ENCODE results near the gene SMC2.
A peak's percentile ranks its signal among the peaks of the same experiment; 100 is the strongest.

SMC2 gene

DNA sequence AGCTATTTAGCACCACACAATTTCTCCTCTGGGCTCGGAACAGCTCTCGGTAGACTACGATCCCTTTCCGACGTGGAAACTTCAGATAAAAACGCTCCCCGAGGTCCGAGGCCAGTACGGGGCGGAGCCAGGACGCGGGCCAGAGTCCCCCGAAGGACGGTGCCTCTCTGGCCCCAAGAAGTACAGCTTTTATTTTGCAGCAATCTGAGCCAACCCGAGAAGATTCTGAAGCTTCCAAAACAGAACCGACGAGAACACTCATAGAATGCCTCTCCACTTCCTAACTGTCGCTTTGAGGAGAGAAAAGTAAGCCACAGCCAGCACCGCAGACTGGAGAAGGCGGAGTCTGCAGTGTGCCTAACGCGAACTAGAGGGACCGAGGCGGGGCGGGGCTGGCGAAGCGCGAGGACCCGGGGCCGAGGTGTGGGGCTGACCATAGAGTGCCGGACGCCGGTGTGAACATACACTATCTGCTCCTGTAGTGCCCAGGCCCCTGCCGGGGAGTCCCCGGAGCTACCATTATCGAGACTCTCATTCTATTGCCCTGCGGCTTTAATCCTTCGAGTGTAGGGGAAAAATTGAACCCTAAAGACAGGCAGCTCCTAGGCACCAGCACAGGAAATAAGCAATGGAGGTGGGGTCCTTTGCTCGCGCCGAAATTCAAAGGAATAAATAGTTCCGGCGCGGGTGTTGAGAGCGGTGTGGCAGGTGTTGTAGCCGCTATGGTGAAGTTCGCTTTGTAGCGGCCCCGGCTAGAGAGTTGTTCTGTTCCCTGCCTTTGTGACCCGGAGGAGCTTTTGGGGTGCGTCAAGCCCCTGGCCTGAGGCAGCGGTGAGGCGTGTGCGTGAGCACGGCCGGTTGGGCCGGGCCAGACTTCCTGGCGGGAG, at the start of gene SMC2:
Gene SMC2, plus strand, starts transcription at position 663 of the 887 bp plus-strand sequence. CDS start 1,076 bp downstream, outside the sequence.
- Histone ChIP-seq H3K27me3 (ENCODE audit: insufficient read depth, low read length) (no peaks in the 10 kb centered on the region), H3K9ac (ENCODE audit: low read depth, low read length) (peak within 1 kb of the TSS; percentile 87), H3K27ac (ENCODE audit: low read length) (peak within 1 kb of the TSS; percentile 98)

DNA sequence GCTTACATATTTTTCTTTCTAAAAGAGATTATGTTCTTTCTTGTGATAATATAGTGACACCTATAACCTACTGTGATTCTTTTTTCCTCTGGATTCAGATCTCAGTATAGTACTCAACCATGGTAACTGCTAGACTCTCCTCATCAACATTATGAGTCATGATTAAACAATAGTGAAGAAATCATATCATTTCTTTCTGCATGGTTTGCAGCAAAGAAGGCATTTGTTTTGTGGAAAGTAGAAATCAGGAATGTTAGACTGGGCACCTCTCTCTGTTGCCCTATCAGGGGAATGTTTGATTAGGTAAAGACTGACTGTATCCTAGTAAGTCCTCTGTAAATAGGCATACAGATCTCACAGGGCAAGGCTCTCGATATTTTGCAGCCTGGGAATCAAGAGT, 25.6 kb upstream of the SMC2 start:
- H3K27ac ChIP-seq (ENCODE audit: low read length) = no peak overlapping the region
- H3K9me3 ChIP-seq (ENCODE audit: insufficient read depth, low read depth, low read length) = no peaks in the 10 kb centered on the region
- no peak overlapping the region for H3K4me3 ChIP-seq (ENCODE audit: low read length)
- no peaks in the 10 kb centered on the region for H3K36me3 ChIP-seq (ENCODE audit: insufficient read depth, low read depth, low read length)
- H3K4me1 ChIP-seq (ENCODE audit: insufficient read depth, low read length) = no peaks in the 10 kb centered on the region
- no peak overlapping the region for H3K9ac ChIP-seq (ENCODE audit: low read depth, low read length)
- H3K27me3 ChIP-seq (ENCODE audit: insufficient read depth, low read length) = no peaks in the 10 kb centered on the region

More for the DNA sequence above, at the start of gene SMC2:
- peaks cover 16% of the 10 kb centered on the region for H3K4me1 ChIP-seq (ENCODE audit: insufficient read depth, low read length)
- H3K36me3 ChIP-seq (ENCODE audit: insufficient read depth, low read depth, low read length) = peaks cover 8% of the 10 kb centered on the region; the same call in 1 of the 2 replicates
- peak within 1 kb of the TSS; percentile 84 for H3K4me3 ChIP-seq (ENCODE audit: low read length)
- no peaks in the 10 kb centered on the region for H3K9me3 ChIP-seq (ENCODE audit: insufficient read depth, low read depth, low read length)

DNA sequence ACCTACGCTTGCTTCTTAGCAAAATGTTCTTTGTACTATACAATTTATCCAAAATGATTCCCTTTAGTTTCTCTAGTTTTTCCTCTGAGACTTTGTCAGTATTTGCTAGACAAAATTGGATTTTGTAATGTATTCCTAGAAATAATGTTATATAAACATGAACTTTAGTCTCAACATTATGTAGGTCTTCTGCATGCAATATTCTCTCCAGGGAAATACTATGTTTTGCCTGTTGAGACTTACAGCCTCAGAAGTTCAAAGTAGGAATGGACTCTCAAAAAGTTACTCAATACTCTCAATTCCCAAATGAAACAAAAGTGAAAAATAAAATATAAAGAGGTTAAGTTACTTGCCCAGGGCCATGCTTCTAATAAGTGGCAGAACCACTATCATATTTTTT, 24.8 kb upstream of the SMC2 start:
- Histone ChIP-seq H3K9me3 (ENCODE audit: insufficient read depth, low read depth, low read length) (no peaks in the 10 kb centered on the region), H3K36me3 (ENCODE audit: insufficient read depth, low read depth, low read length) (no peaks in the 10 kb centered on the region), H3K4me3 (ENCODE audit: low read length) (no peak overlapping the region), H3K9ac (ENCODE audit: low read depth, low read length) (no peak overlapping the region), H3K27me3 (ENCODE audit: insufficient read depth, low read length) (no peaks in the 10 kb centered on the region), H3K4me1 (ENCODE audit: insufficient read depth, low read length) (no peaks in the 10 kb centered on the region), H3K27ac (ENCODE audit: low read length) (no peak overlapping the region)

DNA sequence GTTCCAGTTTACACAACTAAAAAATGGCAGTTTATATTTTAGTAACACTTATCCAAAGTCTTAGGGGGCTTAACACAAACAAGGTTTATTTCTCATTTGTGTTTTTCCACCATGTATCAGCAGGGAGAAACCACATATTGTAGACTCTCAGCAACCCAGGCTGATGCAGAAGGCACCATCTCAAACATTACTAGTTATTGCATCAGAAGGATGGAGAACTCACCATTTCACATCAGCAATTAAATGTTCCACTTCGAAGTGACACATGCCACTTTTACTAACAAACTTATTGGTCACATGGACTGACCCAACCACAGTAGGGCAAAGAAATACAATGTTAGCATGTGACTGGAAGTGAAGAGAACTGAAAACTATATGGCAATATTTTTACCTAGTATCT, 22.5 kb upstream of the SMC2 start:
- H3K9ac ChIP-seq (ENCODE audit: low read depth, low read length) = no peak overlapping the region
- no peaks in the 10 kb centered on the region for H3K9me3 ChIP-seq (ENCODE audit: insufficient read depth, low read depth, low read length)
- no peaks in the 10 kb centered on the region for H3K4me1 ChIP-seq (ENCODE audit: insufficient read depth, low read length)
- no peak overlapping the region for H3K27ac ChIP-seq (ENCODE audit: low read length)
- no peak overlapping the region for H3K4me3 ChIP-seq (ENCODE audit: low read length)
- H3K36me3 ChIP-seq (ENCODE audit: insufficient read depth, low read depth, low read length) = no peaks in the 10 kb centered on the region
- H3K27me3 ChIP-seq (ENCODE audit: insufficient read depth, low read length) = no peaks in the 10 kb centered on the region

DNA sequence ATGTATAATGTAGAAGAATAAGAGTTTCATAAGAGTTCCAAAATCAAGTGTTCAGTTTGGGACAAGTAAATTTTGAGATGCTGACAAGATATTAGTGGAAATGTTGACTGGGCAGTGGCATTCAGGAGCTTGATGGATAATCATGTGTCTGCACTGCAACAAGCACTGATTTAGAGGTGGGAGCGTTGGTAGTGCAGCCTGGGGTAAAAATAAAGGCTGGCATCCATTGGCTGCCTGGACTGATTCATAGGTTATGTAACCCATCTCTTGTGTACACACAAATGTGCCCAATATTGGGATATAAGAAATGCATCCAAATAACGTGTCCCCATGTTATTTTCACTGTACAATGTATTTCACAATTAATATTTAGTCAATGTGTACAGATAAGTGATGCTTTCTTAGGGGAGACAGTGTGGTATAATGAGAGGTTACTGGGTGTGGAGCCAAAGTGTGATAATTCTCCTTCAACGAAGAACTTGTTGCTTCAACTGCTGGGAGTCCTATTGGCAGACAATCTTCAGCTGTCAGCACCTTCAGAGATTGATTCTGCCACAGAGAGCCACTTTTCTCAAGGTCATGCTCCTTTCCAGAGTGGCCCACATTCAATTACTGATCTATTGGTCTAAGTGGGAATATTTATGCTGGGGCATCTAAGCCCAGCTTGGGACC, 20.9 kb upstream of the SMC2 start:
- Histone ChIP-seq H3K27me3 (ENCODE audit: insufficient read depth, low read length) (no peaks in the 10 kb centered on the region), H3K36me3 (ENCODE audit: insufficient read depth, low read depth, low read length) (no peaks in the 10 kb centered on the region), H3K4me1 (ENCODE audit: insufficient read depth, low read length) (no peaks in the 10 kb centered on the region), H3K9me3 (ENCODE audit: insufficient read depth, low read depth, low read length) (no peaks in the 10 kb centered on the region), H3K4me3 (ENCODE audit: low read length) (no peak overlapping the region), H3K27ac (ENCODE audit: low read length) (no peak overlapping the region), H3K9ac (ENCODE audit: low read depth, low read length) (no peak overlapping the region)

DNA sequence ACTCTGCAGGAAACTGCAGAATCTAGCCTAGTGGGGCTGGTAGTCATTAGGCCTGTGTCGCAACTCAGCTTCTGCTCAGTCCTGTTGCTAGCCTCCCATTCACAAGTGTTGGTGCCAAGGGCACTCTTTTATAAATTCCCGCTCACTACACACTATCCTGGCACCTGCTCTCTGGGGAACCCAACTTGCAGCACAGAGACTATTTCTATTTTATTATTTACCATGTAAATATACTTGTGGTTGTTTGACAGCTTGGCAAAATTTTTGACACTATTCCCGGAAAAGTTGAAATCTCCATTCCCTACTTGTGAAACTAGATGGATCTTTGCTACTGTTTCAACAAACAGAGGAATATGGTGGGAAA, 20.4 kb upstream of the SMC2 start:
- Histone ChIP-seq H3K9ac (ENCODE audit: low read depth, low read length) (no peak overlapping the region), H3K4me1 (ENCODE audit: insufficient read depth, low read length) (no peaks in the 10 kb centered on the region), H3K36me3 (ENCODE audit: insufficient read depth, low read depth, low read length) (no peaks in the 10 kb centered on the region), H3K27me3 (ENCODE audit: insufficient read depth, low read length) (no peaks in the 10 kb centered on the region), H3K4me3 (ENCODE audit: low read length) (no peak overlapping the region), H3K27ac (ENCODE audit: low read length) (no peak overlapping the region), H3K9me3 (ENCODE audit: insufficient read depth, low read depth, low read length) (no peaks in the 10 kb centered on the region)

DNA sequence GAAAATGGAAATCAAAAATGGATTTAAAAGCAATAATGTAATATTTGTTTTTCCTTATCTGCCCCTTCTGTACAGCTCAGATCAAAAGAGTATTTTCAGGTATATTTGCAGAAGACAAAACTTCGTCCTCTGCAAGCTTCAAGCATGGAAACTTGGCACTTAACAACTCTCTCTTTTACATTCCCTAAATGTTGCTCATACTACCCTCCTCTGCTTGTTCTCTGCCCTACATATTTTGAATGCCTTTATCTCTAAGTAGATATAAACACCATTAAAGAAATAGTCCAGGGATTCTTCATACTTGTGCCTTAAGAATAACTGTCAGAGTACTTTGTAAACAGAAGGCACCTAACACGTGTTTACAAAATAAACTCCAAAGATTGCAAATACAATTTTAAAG, 19.2 kb upstream of the SMC2 start:
- H3K27me3 ChIP-seq (ENCODE audit: insufficient read depth, low read length) = no peaks in the 10 kb centered on the region
- no peaks in the 10 kb centered on the region for H3K4me1 ChIP-seq (ENCODE audit: insufficient read depth, low read length)
- H3K27ac ChIP-seq (ENCODE audit: low read length) = no peak overlapping the region
- H3K4me3 ChIP-seq (ENCODE audit: low read length) = no peak overlapping the region
- peaks cover 7% of the 10 kb centered on the region; the same call in 1 of the 2 replicates for H3K9me3 ChIP-seq (ENCODE audit: insufficient read depth, low read depth, low read length)
- H3K36me3 ChIP-seq (ENCODE audit: insufficient read depth, low read depth, low read length) = no peaks in the 10 kb centered on the region
- H3K9ac ChIP-seq (ENCODE audit: low read depth, low read length) = no peak overlapping the region

DNA sequence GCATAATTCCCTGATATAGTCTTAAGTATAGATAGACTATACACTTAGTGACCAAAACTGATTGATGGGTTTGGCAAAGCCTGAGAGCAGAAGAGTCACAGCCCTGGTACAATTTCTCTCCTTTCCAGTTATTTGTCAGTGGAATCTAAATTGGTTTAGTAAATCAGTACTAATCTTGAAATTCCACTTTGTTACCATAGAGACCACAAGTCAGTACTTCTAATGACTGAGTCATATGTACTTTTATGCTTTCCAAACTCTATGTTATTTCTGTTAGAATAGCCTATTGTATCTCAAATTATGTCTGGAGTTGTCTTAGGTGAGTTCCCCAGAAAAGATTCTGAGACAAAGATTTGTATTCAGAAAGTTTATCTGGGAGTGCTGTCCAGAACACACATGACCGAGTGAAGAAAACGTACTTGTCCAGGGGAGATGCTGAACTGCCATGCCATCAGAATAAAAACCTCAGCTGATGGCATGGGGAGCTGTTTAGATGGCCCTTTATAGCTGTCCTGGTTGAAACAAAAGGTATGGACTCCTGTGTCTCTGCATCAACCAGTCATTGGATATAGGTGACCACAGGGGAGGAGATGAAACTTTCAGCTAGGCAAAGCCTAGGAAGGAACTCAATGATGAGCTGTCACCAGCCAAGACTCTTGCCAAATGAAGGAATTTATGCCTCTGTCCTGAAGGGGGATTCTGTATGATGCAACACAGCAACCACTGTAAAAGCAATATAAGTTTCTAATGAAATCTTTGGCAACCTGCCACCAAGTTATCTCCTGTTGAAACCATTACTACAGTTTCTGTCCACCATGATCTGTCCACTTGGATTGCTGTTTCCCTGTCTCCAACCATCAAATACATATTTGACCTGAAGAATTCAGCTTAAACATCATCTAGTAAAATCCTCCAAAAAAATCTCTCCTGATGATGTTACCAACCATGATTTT, 18.0 kb upstream of the SMC2 start:
- peaks cover 19% of the 10 kb centered on the region; the same call in 1 of the 2 replicates for H3K9me3 ChIP-seq (ENCODE audit: insufficient read depth, low read depth, low read length)
- H3K9ac ChIP-seq (ENCODE audit: low read depth, low read length) = no peak overlapping the region
- H3K36me3 ChIP-seq (ENCODE audit: insufficient read depth, low read depth, low read length) = no peaks in the 10 kb centered on the region
- no peak overlapping the region for H3K27ac ChIP-seq (ENCODE audit: low read length)
- H3K4me3 ChIP-seq (ENCODE audit: low read length) = no peak overlapping the region
- no peaks in the 10 kb centered on the region for H3K4me1 ChIP-seq (ENCODE audit: insufficient read depth, low read length)
- H3K27me3 ChIP-seq (ENCODE audit: insufficient read depth, low read length) = no peaks in the 10 kb centered on the region

DNA sequence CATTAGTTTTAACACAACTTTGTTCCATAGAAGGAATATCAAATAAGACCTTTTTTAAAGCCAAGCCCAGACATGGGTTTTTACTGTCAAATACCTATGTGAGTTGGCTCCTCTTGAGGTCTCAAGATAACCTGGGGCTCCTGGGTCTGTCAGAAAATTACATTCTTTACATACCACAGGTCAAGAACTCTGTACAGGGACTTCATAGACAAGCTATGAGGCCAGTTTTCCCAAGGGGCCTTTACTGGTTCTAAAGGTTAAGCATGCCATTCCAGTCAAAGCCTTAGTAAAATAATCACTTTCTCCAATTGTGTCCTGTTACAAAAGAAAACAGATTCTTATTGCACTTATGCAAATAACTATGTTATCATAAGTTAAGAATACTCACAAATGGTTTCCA, 15.5 kb upstream of the SMC2 start:
- peaks cover 29% of the 10 kb centered on the region; the same call in 1 of the 2 replicates for H3K9me3 ChIP-seq (ENCODE audit: insufficient read depth, low read depth, low read length)
- H3K36me3 ChIP-seq (ENCODE audit: insufficient read depth, low read depth, low read length) = no peaks in the 10 kb centered on the region
- no peak overlapping the region for H3K27ac ChIP-seq (ENCODE audit: low read length)
- no peaks in the 10 kb centered on the region for H3K27me3 ChIP-seq (ENCODE audit: insufficient read depth, low read length)
- H3K9ac ChIP-seq (ENCODE audit: low read depth, low read length) = no peak overlapping the region
- no peaks in the 10 kb centered on the region for H3K4me1 ChIP-seq (ENCODE audit: insufficient read depth, low read length)
- no peak overlapping the region for H3K4me3 ChIP-seq (ENCODE audit: low read length)

DNA sequence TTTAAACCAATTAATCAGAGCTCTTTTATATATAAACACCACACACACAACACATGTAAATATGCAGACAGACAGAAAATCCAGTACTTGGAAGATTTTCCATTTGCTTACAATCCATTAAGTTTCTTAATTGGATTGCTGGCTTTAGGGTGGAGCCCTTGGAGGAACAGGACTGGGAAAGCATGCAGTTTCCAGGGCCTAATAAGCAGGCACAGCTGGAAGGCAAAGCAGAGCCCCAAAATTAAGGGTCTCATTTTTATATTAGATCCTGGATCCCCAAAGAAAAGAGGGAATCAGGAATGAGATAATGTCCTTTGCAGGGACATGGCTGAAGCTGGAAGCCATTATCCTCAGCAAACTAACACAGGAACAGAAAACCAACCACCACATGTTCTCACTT, 13.1 kb upstream of the SMC2 start:
- Histone ChIP-seq H3K4me3 (ENCODE audit: low read length) (no peak overlapping the region), H3K36me3 (ENCODE audit: insufficient read depth, low read depth, low read length) (no peaks in the 10 kb centered on the region), H3K27me3 (ENCODE audit: insufficient read depth, low read length) (no peaks in the 10 kb centered on the region), H3K27ac (ENCODE audit: low read length) (no peak overlapping the region), H3K4me1 (ENCODE audit: insufficient read depth, low read length) (no peaks in the 10 kb centered on the region), H3K9ac (ENCODE audit: low read depth, low read length) (no peak overlapping the region), H3K9me3 (ENCODE audit: insufficient read depth, low read depth, low read length) (peaks cover 29% of the 10 kb centered on the region; the same call in 1 of the 2 replicates)

DNA sequence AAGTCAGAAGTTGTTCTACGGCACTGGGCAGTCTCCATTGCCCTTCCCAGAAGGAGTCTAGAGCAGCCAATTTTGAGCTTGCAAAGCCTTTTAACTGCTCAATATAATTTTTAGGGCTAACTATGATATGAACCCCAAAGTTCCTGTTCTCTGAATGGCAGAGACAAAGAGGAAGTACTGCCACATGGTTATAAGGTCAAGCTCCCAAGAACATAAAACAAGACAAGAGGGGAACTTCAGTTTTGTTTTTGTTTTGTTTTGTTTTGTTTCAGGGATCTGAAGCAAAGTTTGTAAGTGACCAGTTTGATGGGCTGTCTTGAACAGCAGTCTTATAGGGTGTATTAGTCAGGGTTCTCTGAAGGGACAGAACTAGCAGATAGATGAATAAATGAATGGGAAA, 11.9 kb upstream of the SMC2 start:
- Histone ChIP-seq H3K27ac (ENCODE audit: low read length) (no peak overlapping the region), H3K9me3 (ENCODE audit: insufficient read depth, low read depth, low read length) (peaks cover 29% of the 10 kb centered on the region; the same call in 1 of the 2 replicates), H3K27me3 (ENCODE audit: insufficient read depth, low read length) (no peaks in the 10 kb centered on the region), H3K4me1 (ENCODE audit: insufficient read depth, low read length) (no peaks in the 10 kb centered on the region), H3K4me3 (ENCODE audit: low read length) (no peak overlapping the region), H3K9ac (ENCODE audit: low read depth, low read length) (no peak overlapping the region), H3K36me3 (ENCODE audit: insufficient read depth, low read depth, low read length) (no peaks in the 10 kb centered on the region)

Measured in iPS-20b (cell line).